ENCODE measurements around the gene ITGA5.

DNA sequence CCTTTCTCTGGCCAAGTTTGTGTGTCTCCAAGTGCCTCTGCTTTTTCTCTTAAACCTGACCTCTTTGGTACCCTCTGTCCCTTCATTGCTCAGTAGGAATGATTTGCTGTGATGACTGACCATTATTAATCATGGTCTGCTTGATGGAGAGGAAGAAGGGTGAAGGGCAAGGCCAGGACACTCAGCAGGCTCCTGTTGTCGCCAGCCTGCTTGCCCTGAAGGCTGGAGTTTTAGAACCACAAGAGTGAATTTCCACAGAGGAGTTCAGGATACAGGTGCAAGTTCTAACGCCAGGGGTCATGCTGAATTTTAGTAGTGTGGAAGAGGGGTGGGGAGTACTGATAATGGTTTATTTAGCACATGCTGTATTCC, 2.8 kb upstream of the ITGA5 start:
- no peak for TF ChIP-seq POLR2A (IDR thresholded peaks at IDR 0.05)
- TF ChIP-seq, protein P1, sequence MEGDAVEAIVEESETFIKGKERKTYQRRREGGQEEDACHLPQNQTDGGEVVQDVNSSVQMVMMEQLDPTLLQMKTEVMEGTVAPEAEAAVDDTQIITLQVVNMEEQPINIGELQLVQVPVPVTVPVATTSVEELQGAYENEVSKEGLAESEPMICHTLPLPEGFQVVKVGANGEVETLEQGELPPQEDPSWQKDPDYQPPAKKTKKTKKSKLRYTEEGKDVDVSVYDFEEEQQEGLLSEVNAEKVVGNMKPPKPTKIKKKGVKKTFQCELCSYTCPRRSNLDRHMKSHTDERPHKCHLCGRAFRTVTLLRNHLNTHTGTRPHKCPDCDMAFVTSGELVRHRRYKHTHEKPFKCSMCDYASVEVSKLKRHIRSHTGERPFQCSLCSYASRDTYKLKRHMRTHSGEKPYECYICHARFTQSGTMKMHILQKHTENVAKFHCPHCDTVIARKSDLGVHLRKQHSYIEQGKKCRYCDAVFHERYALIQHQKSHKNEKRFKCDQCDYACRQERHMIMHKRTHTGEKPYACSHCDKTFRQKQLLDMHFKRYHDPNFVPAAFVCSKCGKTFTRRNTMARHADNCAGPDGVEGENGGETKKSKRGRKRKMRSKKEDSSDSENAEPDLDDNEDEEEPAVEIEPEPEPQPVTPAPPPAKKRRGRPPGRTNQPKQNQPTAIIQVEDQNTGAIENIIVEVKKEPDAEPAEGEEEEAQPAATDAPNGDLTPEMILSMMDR (IDR thresholded peaks at IDR 0.05), result no peak
